T47D (cell line): Measurements from ENCODE around the gene CAPSL.
"Not testable (repeated sequence)": the region's sequence is repeated elsewhere in the genome, so short reads cannot be mapped to it uniquely, and the experiment has no call there.

ENCODE experiments used
- DNase-seq, 2 experiments: peaks; one replicate each; pipeline versions ENCODE4 v3.0.0 to v3.0.0-alpha.2; 2011 to 2012; ENCODE audit warnings: low read depth in 1 of 2, low spot score in 1 of 2
- JUND ChIP-seq: IDR thresholded peaks from 2 replicates; pipeline ENCODE4 v1.6.1; 2012; ENCODE audit warnings: low read depth
- in situ Hi-C: cut with HindIII; loops from 2 replicates; pipeline ENCODE4 v1.10.0; 2016; ENCODE audit warnings: low sequenced_read_pairs, low pct_unique_long_range_greater_than_20kb

CAPSL gene

DNA sequence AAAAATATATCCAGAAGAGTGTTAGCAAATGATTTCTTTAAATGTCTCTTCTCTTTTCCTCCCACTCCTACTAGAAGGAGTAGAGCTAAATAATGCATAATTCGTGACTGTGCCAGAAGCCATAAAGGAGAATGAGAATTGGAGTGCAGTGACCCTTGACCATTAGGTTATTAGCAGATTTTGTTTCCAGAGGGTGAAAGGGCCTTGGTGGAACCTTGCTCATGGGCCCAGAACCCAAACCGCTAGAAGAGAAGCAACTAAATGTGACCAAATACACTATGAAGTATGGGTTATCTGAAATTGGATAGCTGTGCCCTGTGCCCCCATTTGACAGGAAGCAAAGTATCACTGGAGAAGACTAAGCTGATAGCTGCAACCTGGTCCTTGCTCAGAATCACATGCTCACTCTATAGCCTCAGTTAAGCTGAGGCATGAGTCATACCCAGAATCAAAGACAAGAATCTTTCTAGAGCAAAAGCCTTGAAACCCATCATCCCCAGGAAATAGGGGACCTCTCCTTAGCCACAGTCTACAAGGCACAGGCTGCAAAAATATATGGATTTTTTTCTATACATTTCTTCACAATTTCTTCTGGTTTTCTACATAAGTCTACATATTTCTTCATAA lies 36.3 kb downstream of the CAPSL start:
- no peak for TF ChIP-seq JUND
- in situ Hi-C loops = no loop called here
- no peak for DNase-seq

DNA sequence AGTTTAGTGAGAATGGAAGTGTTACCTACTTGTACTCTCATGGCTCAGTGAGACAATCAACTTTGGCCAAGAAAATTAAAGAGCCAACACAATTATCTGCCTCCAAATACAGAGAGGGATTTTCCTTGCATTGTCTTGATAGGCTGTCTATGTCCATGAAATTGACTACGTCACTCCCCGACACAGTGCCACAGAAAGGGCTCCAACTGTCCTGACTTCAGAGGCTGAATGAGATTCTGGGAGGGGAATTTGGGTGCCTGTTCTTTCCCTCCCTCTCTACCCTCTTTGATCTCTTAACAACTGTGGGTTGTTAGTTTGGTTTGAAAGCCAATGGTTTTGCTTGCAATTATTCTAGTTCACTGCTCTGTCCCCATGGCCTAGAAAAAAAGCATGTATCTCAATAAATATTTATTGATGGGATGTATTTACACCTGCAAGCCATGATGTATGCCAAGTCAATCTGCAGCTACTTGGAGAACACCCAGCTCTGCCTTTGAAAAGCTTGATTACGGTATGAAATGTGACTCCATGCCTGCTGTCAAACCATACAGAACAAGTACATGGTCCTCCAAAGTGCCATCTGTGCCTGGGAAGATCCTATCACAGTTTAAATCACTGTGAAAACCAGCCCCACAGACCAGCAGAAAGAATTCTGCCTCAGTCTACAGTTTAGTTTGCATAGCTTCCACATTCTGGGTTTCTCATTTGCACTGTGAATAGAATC lies 37.3 kb downstream of the CAPSL start:
- TF ChIP-seq JUND = no peak
- DNase-seq = no peak
- in situ Hi-C loops = no loop called here

DNA sequence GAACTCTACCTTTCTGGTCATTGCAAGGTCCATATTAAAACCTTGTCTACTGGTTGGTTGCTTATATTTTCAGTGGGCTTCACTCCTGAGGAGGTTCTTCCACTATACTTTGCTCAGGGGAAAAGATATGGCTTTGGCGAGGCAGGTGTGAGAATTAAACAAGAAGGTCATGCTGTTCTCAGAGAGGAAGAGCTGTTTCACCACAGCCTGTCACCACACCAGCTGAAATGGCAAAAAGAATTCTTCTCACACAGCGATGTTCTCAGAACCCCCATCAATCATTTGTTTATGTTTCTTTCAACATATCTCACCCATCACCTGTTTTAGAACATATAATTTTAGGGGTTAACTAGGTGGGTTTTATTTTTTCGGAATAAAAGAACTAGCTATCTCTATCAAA lies 38.6 kb downstream of the CAPSL start:
- in situ Hi-C loops = no loop called here
- TF ChIP-seq JUND = no peak
- DNase-seq = no peak

DNA sequence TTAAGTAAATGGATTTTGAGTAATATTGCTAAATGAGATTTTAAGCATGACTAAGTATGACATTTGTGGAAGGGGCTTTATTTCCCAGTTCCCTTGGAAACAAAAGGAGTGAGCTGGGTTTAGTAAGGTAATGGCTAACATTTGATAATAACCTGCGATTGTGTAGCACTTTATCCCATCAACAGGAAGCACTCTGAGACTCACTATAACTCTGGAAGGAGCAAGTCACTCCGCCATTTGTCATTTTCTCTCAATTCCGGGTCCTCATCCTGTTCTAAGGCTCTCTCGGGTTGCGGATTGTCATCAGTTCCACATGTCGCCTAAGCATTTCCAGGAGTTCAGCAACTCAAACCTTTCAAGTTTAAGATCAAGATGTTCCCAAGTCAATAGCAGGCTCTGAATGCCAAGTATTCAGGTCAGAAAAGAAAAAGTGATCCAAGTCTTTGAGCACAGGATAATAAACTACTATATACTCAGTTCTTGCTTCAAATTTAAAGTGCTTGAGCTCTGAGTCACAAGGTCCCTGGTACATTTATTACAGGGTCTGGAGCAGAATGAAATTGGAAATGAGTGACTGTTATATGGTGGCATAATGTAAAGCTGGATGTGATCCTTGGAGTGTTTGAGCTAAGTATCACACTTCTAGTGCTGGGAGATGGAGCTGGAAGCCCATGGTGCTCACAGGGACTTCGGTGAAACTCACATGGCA lies 39.3 kb downstream of the CAPSL start:
- no peak for DNase-seq
- no peak for TF ChIP-seq JUND
- in situ Hi-C loops = no loop called here

DNA sequence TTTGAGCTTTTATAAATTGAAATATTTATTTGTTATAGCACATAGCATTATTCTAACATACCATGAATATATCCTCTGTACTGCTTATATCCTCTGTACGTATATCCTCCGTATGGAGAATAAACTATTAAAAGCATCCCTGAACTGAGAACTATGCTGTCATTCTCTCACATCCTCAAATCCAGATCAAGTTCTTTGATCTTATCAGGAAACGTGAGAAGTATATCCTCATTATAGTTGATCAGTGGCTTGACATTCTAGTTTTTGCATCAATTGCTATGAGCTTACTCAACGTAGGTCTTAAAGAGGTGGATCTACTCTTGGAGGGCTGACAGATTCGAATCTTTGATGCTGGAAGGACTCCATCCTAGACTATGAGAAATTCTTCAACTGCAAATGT lies 44.3 kb downstream of the CAPSL start:
- no peak for TF ChIP-seq JUND
- DNase-seq = no peak
- in situ Hi-C loops = no loop called here

DNA sequence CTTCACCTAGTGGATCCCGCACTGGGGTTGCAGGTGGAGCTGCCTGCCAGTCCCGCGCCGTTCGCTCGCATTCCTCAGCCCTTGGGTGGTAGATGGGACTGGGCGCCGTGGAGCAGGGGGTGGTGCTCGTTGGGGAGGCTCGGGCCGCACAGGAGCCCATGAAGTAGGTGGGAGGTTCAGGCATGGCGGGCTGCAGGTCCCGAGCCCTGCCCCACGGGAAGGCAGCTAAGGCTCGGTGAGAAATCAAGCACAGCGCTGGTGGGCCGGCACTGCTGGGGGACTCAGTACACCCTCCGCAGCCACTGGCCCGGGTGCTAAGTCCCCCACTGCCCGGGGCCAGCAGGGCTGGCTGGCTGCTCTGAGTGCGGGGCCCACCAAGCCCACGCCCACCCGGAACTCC lies 45.6 kb downstream of the CAPSL start:
- in situ Hi-C loops, DNase-seq: not testable (repeated sequence)

DNA sequence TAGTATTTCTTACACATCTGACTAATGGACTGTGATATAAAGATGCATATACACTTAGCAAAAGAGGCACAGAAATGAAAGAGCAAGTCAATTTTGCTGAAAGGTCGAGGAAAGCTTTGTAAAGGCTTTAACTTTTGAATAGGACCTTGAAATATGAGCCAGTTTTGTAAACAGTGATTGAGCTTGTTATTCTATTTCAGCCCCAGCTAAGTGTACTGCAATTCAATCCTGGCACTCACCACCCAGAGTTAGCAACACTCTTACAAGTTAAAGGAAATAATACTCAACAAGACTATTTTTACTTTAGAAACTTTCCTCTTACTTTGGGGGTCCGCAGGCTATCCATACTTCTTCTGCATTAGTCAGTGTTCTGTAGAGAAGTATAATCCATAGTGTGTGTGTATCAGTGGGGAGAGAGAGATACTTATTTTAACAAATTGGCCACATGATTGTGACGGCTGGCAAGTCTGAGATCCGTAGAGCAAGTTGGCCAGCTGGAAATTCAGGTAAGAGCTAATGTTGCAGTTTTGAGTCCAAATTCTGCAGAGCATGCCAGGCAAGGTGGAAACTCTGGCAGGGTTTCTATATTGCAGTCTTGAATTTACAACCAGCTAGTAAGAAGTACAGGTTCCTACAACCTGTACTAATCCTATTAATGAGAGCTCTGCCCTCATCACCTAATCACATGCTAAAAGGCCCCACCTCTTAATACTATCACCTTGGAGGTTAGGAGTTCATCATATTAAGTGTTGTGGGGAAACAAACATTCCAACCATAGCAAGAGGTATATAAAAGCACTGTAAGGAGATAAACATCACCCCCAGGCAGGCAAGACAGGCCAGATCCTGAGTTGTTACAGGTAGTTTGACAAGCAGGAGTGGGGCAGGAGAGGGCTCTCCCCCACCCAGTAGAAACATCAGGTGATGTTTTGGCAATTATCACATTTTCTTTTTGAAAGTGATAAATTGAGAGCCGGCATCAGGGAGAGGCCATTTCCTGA lies 48.1 kb downstream of the CAPSL start:
- in situ Hi-C loops = no loop called here
- DNase-seq = peak; percentile 11 to 64
- no peak for TF ChIP-seq JUND

DNA sequence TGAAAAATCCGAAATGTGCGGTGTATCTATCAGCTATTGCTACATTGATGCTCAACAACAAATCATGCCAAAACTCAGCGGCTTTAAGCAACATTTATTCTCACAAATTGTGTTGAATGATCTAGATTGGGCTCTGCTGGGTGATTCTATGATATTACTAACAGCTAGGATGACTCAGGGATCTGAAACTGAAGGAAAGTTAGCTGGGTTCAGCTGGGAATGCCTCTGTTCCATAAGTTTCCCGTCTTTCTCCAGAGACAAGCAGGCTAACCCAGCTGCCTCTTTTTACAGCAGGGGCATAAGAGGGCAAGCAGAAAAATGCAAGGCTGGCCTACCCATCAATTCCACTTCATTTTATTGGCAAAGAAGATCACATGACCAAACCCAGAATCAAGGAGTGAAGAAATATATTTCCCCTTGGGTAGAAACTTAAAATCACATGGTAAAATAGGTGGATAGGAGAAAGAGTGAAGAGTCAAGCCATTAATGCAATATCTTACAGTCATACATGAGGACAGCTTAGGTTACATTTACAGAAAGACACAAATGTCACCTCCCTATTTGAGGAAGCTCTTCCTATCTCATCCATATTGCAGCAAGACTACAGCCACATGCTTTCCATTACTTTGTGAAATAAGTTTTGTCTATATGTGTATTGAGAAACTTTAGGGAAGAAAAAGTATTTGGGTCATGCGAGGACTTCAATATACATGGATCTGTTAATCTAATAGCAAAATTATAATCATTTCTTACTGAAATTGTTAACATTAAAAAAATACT lies 50.9 kb downstream of the CAPSL start:
- in situ Hi-C loops = no loop called here
- DNase-seq = no peak
- TF ChIP-seq JUND = no peak

DNA sequence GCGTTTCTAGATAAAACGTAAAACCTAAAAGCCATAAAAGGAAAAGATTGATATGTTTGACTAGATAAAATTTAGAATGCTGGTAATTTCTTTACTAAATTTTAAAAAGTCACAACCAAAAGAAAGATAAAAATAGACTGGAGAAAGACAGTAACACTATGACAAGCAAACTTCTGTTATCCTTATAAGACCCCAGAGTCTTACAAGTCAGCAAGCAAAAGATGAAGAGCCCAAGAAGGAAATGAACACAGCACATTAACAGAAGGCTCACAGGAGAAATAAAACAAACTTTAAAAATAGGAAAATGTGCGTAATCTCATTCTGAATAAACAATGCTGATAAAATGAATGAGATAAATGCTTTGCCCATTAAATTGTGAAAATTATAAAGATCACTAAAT lies 52.0 kb downstream of the CAPSL start:
- in situ Hi-C loops = no loop called here
- no peak for DNase-seq

DNA sequence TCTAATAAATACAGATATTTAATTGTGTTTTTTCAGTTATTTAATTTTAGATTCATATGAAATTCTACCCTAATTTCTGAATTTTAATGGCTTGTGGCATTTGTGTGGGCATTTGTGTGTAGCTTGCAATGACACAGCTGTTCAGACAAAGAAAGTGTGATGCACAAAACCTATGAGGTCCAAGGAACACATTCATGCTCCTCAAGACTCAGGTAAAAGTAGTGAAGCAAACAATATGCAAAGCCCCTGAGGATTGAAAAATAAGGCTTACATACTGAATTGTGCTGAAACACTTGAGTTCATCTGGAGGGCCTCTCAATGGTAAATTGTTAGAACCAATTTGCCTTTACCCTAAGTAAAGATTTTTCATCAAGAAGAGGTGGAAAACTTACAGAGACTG lies 53.6 kb downstream of the CAPSL start:
- no peak for DNase-seq
- no peak for TF ChIP-seq JUND
- in situ Hi-C loops = no loop called here

More for the DNA sequence above, 52.0 kb downstream of the CAPSL start:
- no peak for TF ChIP-seq JUND

DNA sequence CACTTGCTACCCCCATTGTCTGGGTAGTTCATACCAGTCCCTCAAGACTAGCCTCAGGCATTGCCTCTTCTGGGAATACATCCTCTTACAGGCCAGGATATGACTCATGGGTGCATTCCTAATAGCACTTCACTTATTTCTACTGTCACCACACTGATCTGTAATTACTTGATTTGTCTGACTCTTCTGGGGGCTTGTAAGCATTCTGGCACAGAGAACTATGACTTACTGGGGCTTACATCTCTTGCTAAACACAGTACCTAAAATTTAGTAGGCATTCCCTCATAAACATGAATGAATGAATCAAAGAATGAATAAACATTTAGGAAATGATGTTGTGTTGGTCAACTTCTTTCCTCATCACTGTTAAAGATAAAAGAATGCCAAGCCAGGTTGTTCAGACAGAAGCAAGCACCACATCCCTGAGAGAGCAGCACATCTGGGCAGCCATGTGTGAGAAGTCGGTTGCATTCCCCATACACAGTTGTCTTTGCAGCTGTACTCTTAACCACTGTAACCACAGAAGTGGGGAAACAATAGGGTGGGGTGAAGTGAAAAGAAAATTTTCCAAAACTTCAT lies 54.1 kb downstream of the CAPSL start:
- in situ Hi-C loops = no loop called here
- peak in 1 of 2 experiments; percentile 13 for DNase-seq
- TF ChIP-seq JUND = no peak
